GM23338 (cell line): ENCODE measurements around the gene MYO9B. TPM values are rescaled to one million over a fixed set of nuclear protein-coding genes. Genes with fewer than 3 reads are reported as not detected.

Experiments
- ATAC-seq: fragments of 200-7000 bp; cut with Tn5 transposase; 3 replicates; pipeline ENCODE4 v1.9.1; 2020
- DNase-seq: peaks from one replicate; pipeline ENCODE4 v3.0.0-alpha.2; 2015; ENCODE audit warnings: low spot score
- H2AFZ ChIP-seq: fragments of 200-600 bp; sonication (generic); 2 replicates; pipeline ENCODE4 v1.8.0; 2016; ENCODE audit warnings: antibody characterized with exemption, mild to moderate bottlenecking, moderate library complexity
- H3F3A ChIP-seq: fragments of 200-600 bp; sonication (generic); replicated peaks from 2 replicates; pipeline ENCODE4 v1.8.0; 2017; ENCODE audit warnings: antibody characterized with exemption, mixed run types, low read depth
- H3K27ac ChIP-seq: fragments of 200-600 bp; sonication (generic); 2 replicates; pipeline ENCODE4 v1.6.1; 2016; ENCODE audit warnings: low read depth
- H3K27me3 ChIP-seq: fragments of 200-600 bp; sonication (generic); 2 replicates; pipeline ENCODE4 v1.8.0; 2016; ENCODE audit warnings: mild to moderate bottlenecking, mixed run types, moderate library complexity; ENCODE audit not compliant: insufficient read depth
- H3K36me3 ChIP-seq: fragments of 200-600 bp; sonication (generic); 2 replicates; pipeline ENCODE4 v1.8.0; 2016; ENCODE audit warnings: mild to moderate bottlenecking; ENCODE audit not compliant: insufficient read depth
- H3K4me1 ChIP-seq: fragments of 200-600 bp; sonication (generic); 2 replicates; pipeline ENCODE4 v1.8.0; 2016; ENCODE audit warnings: mild to moderate bottlenecking, moderate library complexity; ENCODE audit not compliant: insufficient read depth
- H3K4me2 ChIP-seq: fragments of 200-600 bp; sonication (generic); 2 replicates; pipeline ENCODE4 v1.7.1; 2017; ENCODE audit warnings: mixed run types
- H3K4me3 ChIP-seq: fragments of 200-600 bp; sonication (generic); 2 replicates; pipeline ENCODE4 v1.6.1; 2016; ENCODE audit warnings: mixed run types
- H3K79me2 ChIP-seq: fragments of 200-600 bp; sonication (generic); replicated peaks from 2 replicates; pipeline ENCODE4 v1.8.0; 2017; ENCODE audit warnings: mild to moderate bottlenecking; ENCODE audit not compliant: insufficient read depth
- H3K9me2 ChIP-seq: fragments of 200-600 bp; sonication (generic); 2 replicates; pipeline ENCODE4 v1.8.0; 2017; ENCODE audit not compliant: insufficient read depth
- H4K20me1 ChIP-seq: fragments of 200-600 bp; sonication (generic); replicated peaks from 2 replicates; pipeline ENCODE4 v1.8.0; 2017; ENCODE audit warnings: mild to moderate bottlenecking; ENCODE audit not compliant: insufficient read depth
- H3K27ac Mint-ChIP-seq: 2 replicates; pipeline ENCODE4 v1.8.0; 2020; ENCODE audit warnings: inconsistent platforms, mild to moderate bottlenecking, moderate library complexity, mixed read lengths
- H3K27me3 Mint-ChIP-seq: 3 replicates; pipeline ENCODE4 v1.8.0; 2022; ENCODE audit warnings: low read depth, mild to moderate bottlenecking, moderate library complexity, mixed read lengths, inconsistent platforms; ENCODE audit not compliant: insufficient read depth, poor library complexity
- H3K36me3 Mint-ChIP-seq: 3 replicates; pipeline ENCODE4 v1.8.0; 2021; ENCODE audit warnings: low read depth, mild to moderate bottlenecking, inconsistent platforms, moderate library complexity, mixed read lengths
- H3K4me1 Mint-ChIP-seq: 3 replicates; pipeline ENCODE4 v1.8.0; 2020; ENCODE audit warnings: mild to moderate bottlenecking, inconsistent platforms, mixed read lengths
- H3K4me3 Mint-ChIP-seq: 3 replicates; pipeline ENCODE4 v1.8.0; 2021; ENCODE audit warnings: moderate library complexity, mild to moderate bottlenecking, inconsistent platforms, mixed read lengths
- H3K9me3 Mint-ChIP-seq: 3 replicates; pipeline ENCODE4 v1.8.0; 2020; ENCODE audit warnings: moderate library complexity, mild to moderate bottlenecking, inconsistent platforms, mixed read lengths
- STAT1 ChIP-seq: IDR thresholded peaks from one replicate; pipeline ENCODE4 v1.6.1; 2016; ENCODE audit warnings: antibody characterized with exemption; ENCODE audit not compliant: unreplicated experiment
- polyA plus RNA-seq: library from polyadenylated mRNA; unstranded; fragments of >200 nt; fragmentation: Nextera tagmentation; extraction: Ambion mirVana; gene quantifications from 2 replicates; pipeline ENCODE4 v1.2.1, GENCODE V29; 2016
- total RNA-seq: library from RNA; depleted of rRNA; stranded (reverse); fragments of >200 nt; shearing (Covaris generic); gene quantifications from 2 replicates; pipeline ENCODE4 v1.2.3, GENCODE V29; 2014
- TF ChIP-seq, protein P1 (sequence below): fragments of 250-450 bp; sonication (Bioruptor Pico); IDR thresholded peaks from 2 replicates; pipeline ENCODE4 v1.5.0; 2020; ENCODE audit warnings: mild to moderate bottlenecking, moderate library complexity
- TF ChIP-seq, protein P2 (sequence below), 2 experiments: fragments of 200-600 bp in 1 of 2; sonication (generic) in 1 of 2; conservative IDR thresholded peaks; 2 replicates each; pipeline versions ENCODE4 v1.5.1 to v1.6.1; 2016 to 2017; ENCODE audit warnings: antibody characterized with exemption in 2 of 2, low read depth in 2 of 2, mild to moderate bottlenecking in 2 of 2, moderate library complexity in 1 of 2
- TF ChIP-seq, protein P3 (sequence below): IDR thresholded peaks from 2 replicates; pipeline ENCODE4 v1.6.1; 2016; ENCODE audit warnings: antibody characterized with exemption
- TF ChIP-seq, protein P4 (sequence below): IDR thresholded peaks from one replicate; pipeline ENCODE4 v1.6.1; 2018; ENCODE audit warnings: antibody characterized with exemption; ENCODE audit not compliant: unreplicated experiment

The MYO9B gene
- total and polyA plus RNA-seq, 2 experiments from 2014 or later: 28.7 to 61.3 TPM

DNA sequence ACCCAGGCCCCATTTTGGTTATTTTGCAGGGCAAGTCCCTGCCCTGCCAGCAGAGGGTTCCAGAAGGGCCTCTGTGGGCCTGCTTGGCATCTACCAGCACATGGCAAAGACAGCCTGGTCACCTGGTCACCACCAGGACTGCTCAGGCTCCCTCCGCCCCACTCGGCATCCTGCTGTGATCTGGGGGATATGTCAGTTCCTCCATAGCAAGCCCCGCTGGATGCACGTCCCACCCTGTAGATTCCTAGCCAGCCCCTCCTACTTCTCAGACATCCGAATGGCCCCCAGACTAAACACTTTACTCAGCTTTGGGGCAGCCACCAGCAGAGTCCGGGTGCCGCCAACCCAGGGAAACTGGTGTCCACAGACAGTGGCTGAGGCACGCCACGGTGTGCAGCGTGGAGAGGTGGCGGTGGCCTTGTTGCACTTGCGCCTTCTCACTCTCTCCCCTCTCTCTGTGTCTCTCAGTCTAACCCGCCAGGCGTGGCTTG is 107.7 kb downstream of the MYO9B start:
- Mint-ChIP-seq H3K27ac (0 out of 2 replicates have a peak overlapping the region, but pooled peaks have one; percentile 32), H3K4me3 (no peak overlapping the region), H3K4me1 (peaks cover 13% of the 10 kb centered on the region), H3K9me3 (no peaks in the 10 kb centered on the region), H3K36me3 (peaks cover 26% of the 10 kb centered on the region), H3K27me3 (peaks cover 12% of the 10 kb centered on the region)
- H3K27me3 ChIP-seq: no peaks in the 10 kb centered on the region
- peaks cover 6% of the 10 kb centered on the region for H3F3A ChIP-seq
- no peak overlapping the region for H2AFZ ChIP-seq
- H3K27ac ChIP-seq: no peak overlapping the region; the same call in 1 of the 2 replicates
- 0 out of 2 replicates have a peak, but pooled peaks cover under 1% of the 10 kb centered on the region for H3K36me3 ChIP-seq
- ATAC-seq (no peak), DNase-seq (peak; percentile 26)
- H3K79me2 ChIP-seq: no peaks in the 10 kb centered on the region
- no peaks in the 10 kb centered on the region for H3K9me2 ChIP-seq
- TF ChIP-seq, protein P1, sequence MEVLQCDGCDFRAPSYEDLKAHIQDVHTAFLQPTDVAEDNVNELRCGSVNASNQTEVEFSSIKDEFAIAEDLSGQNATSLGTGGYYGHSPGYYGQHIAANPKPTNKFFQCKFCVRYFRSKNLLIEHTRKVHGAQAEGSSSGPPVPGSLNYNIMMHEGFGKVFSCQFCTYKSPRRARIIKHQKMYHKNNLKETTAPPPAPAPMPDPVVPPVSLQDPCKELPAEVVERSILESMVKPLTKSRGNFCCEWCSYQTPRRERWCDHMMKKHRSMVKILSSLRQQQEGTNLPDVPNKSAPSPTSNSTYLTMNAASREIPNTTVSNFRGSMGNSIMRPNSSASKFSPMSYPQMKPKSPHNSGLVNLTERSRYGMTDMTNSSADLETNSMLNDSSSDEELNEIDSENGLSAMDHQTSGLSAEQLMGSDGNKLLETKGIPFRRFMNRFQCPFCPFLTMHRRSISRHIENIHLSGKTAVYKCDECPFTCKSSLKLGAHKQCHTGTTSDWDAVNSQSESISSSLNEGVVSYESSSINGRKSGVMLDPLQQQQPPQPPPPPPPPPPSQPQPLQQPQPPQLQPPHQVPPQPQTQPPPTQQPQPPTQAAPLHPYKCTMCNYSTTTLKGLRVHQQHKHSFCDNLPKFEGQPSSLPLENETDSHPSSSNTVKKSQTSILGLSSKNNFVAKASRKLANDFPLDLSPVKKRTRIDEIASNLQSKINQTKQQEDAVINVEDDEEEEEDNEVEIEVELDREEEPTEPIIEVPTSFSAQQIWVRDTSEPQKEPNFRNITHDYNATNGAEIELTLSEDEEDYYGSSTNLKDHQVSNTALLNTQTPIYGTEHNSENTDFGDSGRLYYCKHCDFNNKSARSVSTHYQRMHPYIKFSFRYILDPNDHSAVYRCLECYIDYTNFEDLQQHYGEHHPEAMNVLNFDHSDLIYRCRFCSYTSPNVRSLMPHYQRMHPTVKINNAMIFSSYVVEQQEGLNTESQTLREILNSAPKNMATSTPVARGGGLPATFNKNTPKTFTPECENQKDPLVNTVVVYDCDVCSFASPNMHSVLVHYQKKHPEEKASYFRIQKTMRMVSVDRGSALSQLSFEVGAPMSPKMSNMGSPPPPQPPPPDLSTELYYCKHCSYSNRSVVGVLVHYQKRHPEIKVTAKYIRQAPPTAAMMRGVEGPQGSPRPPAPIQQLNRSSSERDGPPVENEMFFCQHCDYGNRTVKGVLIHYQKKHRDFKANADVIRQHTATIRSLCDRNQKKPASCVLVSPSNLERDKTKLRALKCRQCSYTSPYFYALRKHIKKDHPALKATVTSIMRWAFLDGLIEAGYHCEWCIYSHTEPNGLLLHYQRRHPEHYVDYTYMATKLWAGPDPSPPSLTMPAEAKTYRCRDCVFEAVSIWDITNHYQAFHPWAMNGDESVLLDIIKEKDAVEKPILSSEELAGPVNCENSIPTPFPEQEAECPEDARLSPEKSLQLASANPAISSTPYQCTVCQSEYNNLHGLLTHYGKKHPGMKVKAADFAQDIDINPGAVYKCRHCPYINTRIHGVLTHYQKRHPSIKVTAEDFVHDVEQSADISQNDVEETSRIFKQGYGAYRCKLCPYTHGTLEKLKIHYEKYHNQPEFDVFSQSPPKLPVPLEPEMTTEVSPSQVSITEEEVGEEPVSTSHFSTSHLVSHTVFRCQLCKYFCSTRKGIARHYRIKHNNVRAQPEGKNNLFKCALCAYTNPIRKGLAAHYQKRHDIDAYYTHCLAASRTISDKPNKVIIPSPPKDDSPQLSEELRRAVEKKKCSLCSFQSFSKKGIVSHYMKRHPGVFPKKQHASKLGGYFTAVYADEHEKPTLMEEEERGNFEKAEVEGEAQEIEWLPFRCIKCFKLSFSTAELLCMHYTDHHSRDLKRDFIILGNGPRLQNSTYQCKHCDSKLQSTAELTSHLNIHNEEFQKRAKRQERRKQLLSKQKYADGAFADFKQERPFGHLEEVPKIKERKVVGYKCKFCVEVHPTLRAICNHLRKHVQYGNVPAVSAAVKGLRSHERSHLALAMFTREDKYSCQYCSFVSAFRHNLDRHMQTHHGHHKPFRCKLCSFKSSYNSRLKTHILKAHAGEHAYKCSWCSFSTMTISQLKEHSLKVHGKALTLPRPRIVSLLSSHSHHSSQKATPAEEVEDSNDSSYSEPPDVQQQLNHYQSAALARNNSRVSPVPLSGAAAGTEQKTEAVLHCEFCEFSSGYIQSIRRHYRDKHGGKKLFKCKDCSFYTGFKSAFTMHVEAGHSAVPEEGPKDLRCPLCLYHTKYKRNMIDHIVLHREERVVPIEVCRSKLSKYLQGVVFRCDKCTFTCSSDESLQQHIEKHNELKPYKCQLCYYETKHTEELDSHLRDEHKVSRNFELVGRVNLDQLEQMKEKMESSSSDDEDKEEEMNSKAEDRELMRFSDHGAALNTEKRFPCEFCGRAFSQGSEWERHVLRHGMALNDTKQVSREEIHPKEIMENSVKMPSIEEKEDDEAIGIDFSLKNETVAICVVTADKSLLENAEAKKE (CRISPR knock-in tag): no peak
- TF ChIP-seq, protein P2, sequence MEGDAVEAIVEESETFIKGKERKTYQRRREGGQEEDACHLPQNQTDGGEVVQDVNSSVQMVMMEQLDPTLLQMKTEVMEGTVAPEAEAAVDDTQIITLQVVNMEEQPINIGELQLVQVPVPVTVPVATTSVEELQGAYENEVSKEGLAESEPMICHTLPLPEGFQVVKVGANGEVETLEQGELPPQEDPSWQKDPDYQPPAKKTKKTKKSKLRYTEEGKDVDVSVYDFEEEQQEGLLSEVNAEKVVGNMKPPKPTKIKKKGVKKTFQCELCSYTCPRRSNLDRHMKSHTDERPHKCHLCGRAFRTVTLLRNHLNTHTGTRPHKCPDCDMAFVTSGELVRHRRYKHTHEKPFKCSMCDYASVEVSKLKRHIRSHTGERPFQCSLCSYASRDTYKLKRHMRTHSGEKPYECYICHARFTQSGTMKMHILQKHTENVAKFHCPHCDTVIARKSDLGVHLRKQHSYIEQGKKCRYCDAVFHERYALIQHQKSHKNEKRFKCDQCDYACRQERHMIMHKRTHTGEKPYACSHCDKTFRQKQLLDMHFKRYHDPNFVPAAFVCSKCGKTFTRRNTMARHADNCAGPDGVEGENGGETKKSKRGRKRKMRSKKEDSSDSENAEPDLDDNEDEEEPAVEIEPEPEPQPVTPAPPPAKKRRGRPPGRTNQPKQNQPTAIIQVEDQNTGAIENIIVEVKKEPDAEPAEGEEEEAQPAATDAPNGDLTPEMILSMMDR (conservative IDR thresholded peaks at IDR 0.05; ENCODE audit: low read depth in 2 of 2): 0 out of 4 replicates have a peak, but pooled peaks of 1 of the 2 experiments have one; percentile 3
- no peak overlapping the region for H3K4me2 ChIP-seq
- no peak overlapping the region for H3K4me3 ChIP-seq
- no peaks in the 10 kb centered on the region; the same call in 1 of the 2 replicates for H4K20me1 ChIP-seq
- H3K4me1 ChIP-seq: no peaks in the 10 kb centered on the region

DNA sequence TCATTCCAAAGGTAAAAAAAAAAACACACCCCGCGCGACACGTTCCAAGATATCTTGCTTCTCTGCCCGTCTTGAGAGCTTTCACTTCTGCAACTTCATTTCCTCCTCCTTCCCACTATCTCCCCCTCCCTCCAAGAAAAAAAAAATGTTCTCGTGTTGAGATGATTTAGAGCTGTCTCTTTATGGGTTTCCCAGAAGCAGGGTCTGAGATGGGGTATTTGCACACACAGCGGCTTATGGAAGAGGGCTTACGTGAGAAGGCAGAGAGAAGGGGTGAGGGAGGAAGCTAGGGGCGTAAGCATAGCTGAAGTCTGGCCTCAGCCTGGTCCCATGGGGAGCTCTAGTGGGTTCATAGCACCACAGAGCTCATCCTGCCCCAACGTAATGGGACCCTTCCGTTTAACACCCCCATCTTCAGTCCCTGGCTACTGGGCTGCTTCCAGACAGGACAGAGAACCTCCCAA is 108.3 kb downstream of the MYO9B start:
- Histone ChIP-seq H3K9me2 (no peaks in the 10 kb centered on the region), H3K79me2 (no peaks in the 10 kb centered on the region), H3K4me1 (no peaks in the 10 kb centered on the region), H3K27me3 (no peaks in the 10 kb centered on the region), H3F3A (peaks cover 6% of the 10 kb centered on the region), H4K20me1 (no peaks in the 10 kb centered on the region; the same call in none of the 2 replicates), H3K4me3 (no peak overlapping the region), H3K36me3 (0 out of 2 replicates have a peak, but pooled peaks cover 4% of the 10 kb centered on the region), H2AFZ (no peak overlapping the region), H3K27ac (no peak overlapping the region), H3K4me2 (no peak overlapping the region)
- no peak for DNase-seq
- no peaks in the 10 kb centered on the region for H3K9me3 Mint-ChIP-seq
- H3K36me3 Mint-ChIP-seq: peaks cover 28% of the 10 kb centered on the region
- peaks cover 13% of the 10 kb centered on the region for H3K4me1 Mint-ChIP-seq
- H3K27me3 Mint-ChIP-seq: peaks cover 12% of the 10 kb centered on the region
- no peak overlapping the region for H3K4me3 Mint-ChIP-seq
- ATAC-seq: no peak
- peak overlapping the region; percentile 32; the same call in 1 of the 2 replicates for H3K27ac Mint-ChIP-seq
- TF ChIP-seq, protein P3, sequence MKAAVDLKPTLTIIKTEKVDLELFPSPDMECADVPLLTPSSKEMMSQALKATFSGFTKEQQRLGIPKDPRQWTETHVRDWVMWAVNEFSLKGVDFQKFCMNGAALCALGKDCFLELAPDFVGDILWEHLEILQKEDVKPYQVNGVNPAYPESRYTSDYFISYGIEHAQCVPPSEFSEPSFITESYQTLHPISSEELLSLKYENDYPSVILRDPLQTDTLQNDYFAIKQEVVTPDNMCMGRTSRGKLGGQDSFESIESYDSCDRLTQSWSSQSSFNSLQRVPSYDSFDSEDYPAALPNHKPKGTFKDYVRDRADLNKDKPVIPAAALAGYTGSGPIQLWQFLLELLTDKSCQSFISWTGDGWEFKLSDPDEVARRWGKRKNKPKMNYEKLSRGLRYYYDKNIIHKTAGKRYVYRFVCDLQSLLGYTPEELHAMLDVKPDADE: no peak
- TF ChIP-seq STAT1: no peak
- TF ChIP-seq, protein P4, sequence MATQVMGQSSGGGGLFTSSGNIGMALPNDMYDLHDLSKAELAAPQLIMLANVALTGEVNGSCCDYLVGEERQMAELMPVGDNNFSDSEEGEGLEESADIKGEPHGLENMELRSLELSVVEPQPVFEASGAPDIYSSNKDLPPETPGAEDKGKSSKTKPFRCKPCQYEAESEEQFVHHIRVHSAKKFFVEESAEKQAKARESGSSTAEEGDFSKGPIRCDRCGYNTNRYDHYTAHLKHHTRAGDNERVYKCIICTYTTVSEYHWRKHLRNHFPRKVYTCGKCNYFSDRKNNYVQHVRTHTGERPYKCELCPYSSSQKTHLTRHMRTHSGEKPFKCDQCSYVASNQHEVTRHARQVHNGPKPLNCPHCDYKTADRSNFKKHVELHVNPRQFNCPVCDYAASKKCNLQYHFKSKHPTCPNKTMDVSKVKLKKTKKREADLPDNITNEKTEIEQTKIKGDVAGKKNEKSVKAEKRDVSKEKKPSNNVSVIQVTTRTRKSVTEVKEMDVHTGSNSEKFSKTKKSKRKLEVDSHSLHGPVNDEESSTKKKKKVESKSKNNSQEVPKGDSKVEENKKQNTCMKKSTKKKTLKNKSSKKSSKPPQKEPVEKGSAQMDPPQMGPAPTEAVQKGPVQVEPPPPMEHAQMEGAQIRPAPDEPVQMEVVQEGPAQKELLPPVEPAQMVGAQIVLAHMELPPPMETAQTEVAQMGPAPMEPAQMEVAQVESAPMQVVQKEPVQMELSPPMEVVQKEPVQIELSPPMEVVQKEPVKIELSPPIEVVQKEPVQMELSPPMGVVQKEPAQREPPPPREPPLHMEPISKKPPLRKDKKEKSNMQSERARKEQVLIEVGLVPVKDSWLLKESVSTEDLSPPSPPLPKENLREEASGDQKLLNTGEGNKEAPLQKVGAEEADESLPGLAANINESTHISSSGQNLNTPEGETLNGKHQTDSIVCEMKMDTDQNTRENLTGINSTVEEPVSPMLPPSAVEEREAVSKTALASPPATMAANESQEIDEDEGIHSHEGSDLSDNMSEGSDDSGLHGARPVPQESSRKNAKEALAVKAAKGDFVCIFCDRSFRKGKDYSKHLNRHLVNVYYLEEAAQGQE: no peak
